MM.1S (cell line): Measurements from ENCODE around the gene MYL5.

ENCODE experiments used
- CTCF ChIP-seq: fragments of 300-600 bp; sonication (generic); IDR thresholded peaks from 2 replicates; pipeline ENCODE4 v1.5.1; 2016; ENCODE audit warnings: antibody characterized with exemption, low read length, mixed read lengths
- EZH2 ChIP-seq: fragments of 300-600 bp; sonication (generic); optimal IDR thresholded peaks from 2 replicates; pipeline ENCODE3; 2017; ENCODE audit warnings: low read depth, mild to moderate bottlenecking, antibody characterized with exemption, low read length, mixed read lengths

- TF ChIP-seq EZH2 (no peak), CTCF (no peak)
Measured at GRCh38 chr4:628821-629635, 45.3 kb upstream of the MYL5 start.
